HL-60 (cell line): ENCODE results near the gene TNK2.

Source experiments
- CTCF ChIP-seq: IDR thresholded peaks from one replicate; pipeline ENCODE4 v1.5.1; 2011; ENCODE audit warnings: low read length, control low read depth, inconsistent platforms; ENCODE audit not compliant: insufficient read depth
- GABPA ChIP-seq: IDR thresholded peaks from 2 replicates; pipeline ENCODE4 v1.6.1; 2012; ENCODE audit warnings: low read depth
- POLR2AphosphoS5 ChIP-seq: IDR thresholded peaks from 2 replicates; pipeline ENCODE4 v1.6.1; 2012; ENCODE audit warnings: low read depth
- REST ChIP-seq: IDR thresholded peaks from 2 replicates; pipeline ENCODE4 v1.6.1; 2012; ENCODE audit warnings: low read depth; ENCODE audit not compliant: insufficient replicate concordance
- SPI1 ChIP-seq: IDR thresholded peaks from 2 replicates; pipeline ENCODE4 v1.6.1; 2012; ENCODE audit warnings: low read depth, mild to moderate bottlenecking, borderline replicate concordance

DNA sequence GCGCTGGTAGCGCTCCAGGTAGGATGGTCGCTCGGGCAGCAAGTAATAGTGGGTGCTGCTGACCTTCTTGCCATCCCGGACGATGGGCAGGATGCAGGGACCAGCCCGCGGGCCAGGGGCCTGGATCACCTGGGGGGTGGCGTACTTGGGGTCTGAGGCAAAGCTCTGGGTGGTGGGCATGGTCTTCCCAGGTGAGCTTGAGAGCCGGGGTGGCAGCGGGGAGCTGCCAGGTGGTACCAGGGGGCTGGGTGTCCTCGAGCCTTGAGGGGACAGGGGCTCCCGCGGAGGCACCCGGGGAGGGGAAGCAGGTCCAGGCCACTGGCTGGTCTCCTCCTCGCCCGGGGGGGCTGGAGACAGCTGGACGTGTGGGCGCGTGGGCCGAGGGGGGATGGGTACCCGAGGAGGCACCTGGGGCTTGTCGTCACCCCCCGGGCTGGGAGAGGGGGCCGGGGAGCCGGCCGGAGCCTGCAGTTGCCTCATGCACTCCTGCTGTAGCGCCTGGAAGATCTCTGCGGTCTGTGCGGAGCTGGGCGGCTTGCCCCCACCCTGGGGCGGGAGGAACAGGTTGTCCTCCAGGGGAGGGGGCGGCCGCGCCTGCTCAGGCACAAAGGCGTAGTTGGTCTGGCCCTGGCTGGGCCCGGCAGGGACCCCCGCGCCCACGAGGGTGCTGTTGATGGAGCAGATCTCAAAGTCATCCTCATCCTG lies 40.6 kb downstream of the TNK2 start:
- TF ChIP-seq CTCF (no peak), POLR2AphosphoS5 (no peak), GABPA (no peak), REST (no peak), SPI1 (no peak)
